BLaER1 (cell line): ENCODE measurements around the gene CMTM4.
"Not testable (repeated sequence)": the region's sequence is repeated elsewhere in the genome, so short reads cannot be mapped to it uniquely, and the experiment has no call there.

Experiments used
- H3K27ac ChIP-seq: shearing (Covaris generic); formaldehyde crosslinking; 2 replicates; pipeline ENCODE4 v1.8.1; 2022
- H3K27me3 ChIP-seq: shearing (Covaris generic); formaldehyde crosslinking; 2 replicates; pipeline ENCODE4 v1.8.1; 2022
- H3K36me3 ChIP-seq: shearing (Covaris generic); formaldehyde crosslinking; 2 replicates; pipeline ENCODE4 v1.8.1; 2022
- H3K4me1 ChIP-seq: shearing (Covaris generic); formaldehyde crosslinking; 2 replicates; pipeline ENCODE4 v1.8.1; 2022
- H3K4me2 ChIP-seq: shearing (Covaris generic); formaldehyde crosslinking; 2 replicates; pipeline ENCODE4 v1.8.1; 2022
- H3K4me3 ChIP-seq: shearing (Covaris generic); formaldehyde crosslinking; 2 replicates; pipeline ENCODE4 v1.8.1; 2022
- H3K9ac ChIP-seq: shearing (Covaris generic); formaldehyde crosslinking; 2 replicates; pipeline ENCODE4 v1.8.1; 2022
- H3K9me3 ChIP-seq: shearing (Covaris generic); formaldehyde crosslinking; 2 replicates; pipeline ENCODE4 v1.8.1; 2022
- H4K20me1 ChIP-seq: shearing (Covaris generic); formaldehyde crosslinking; 2 replicates; pipeline ENCODE4 v1.8.1; 2022
- Cebpa-rat ChIP-seq: shearing (Covaris generic); IDR thresholded peaks from 2 replicates; pipeline ENCODE4 v1.8.1; 2022

Gene CMTM4

DNA sequence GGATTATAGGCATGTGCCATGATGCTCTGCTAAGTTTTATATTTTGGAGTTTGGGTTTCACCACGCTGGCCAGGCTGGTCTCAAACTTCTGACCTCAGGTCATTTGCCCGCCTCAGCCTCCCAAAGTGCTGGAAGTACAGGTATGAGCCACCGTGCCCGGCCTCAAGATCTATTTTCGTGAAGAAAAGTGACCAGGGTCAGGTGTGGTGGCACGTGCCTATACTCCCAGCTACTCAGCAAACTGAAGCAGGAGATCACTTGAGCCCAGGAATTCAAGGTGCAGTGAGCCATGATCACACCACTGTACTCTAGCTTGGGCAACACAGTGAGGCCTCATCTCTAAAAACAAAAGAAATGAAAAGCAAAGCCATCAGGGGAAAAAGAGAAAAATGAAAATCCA is 18.7 kb downstream of the CMTM4 start:
- 0 out of 2 replicates have a peak, but pooled peaks cover 5% of the 10 kb centered on the region for H3K4me1 ChIP-seq
- no peak overlapping the region for H3K27ac ChIP-seq
- H3K27me3 ChIP-seq = no peaks in the 10 kb centered on the region
- no peak overlapping the region for H3K4me2 ChIP-seq
- H3K36me3 ChIP-seq = no peaks in the 10 kb centered on the region
- no peaks in the 10 kb centered on the region for H3K9me3 ChIP-seq
- no peak overlapping the region for H3K9ac ChIP-seq
- H4K20me1 ChIP-seq = no peaks in the 10 kb centered on the region
- TF ChIP-seq Cebpa-rat = no peak
- no peak overlapping the region for H3K4me3 ChIP-seq

DNA sequence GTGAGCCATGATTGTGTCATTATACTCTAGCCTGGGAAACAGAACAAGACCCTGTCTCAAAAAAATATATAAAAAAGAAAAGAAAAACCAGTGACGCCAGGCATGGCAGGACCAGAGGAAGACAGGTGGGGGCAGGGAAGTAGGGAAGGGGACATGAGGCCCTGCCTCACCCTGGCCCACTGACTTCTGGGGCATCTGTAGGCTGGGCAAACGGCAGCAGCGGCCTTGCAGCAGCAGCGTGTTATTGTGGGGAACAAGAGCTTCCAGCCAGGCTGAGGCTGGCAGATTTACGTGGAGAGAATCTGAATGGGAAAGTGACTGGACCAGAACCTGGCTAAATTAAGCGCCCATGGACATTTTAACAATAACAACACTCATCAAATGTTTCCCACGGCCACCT is 19.4 kb downstream of the CMTM4 start:
- Histone ChIP-seq H3K36me3 (no peaks in the 10 kb centered on the region), H3K27ac (no peak overlapping the region), H3K4me3 (no peak overlapping the region), H3K4me1 (0 out of 2 replicates have a peak, but pooled peaks cover 2% of the 10 kb centered on the region), H4K20me1 (no peaks in the 10 kb centered on the region), H3K9ac (no peak overlapping the region), H3K27me3 (no peaks in the 10 kb centered on the region), H3K9me3 (no peaks in the 10 kb centered on the region), H3K4me2 (no peak overlapping the region)
- no peak for TF ChIP-seq Cebpa-rat

DNA sequence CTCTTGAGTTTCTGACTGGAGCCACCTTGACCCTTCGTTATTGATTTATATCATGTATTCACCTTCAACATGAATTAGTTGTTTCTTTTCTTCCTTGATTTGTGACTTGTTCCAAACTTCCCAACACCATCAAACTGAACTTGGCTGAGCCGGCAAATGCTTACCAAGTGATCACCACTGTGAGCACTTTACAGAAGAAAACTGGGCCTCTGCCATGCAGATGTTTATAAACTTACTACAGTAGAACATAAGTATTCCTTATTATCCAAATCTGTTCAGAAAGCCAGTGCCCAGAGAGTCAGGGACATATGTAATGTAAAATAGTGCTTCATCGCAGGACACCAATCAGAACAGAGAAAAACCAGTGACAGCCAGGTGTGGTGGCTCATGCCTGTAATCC is 19.9 kb downstream of the CMTM4 start:
- no peak overlapping the region for H3K27ac ChIP-seq
- no peaks in the 10 kb centered on the region for H4K20me1 ChIP-seq
- no peaks in the 10 kb centered on the region for H3K36me3 ChIP-seq

DNA sequence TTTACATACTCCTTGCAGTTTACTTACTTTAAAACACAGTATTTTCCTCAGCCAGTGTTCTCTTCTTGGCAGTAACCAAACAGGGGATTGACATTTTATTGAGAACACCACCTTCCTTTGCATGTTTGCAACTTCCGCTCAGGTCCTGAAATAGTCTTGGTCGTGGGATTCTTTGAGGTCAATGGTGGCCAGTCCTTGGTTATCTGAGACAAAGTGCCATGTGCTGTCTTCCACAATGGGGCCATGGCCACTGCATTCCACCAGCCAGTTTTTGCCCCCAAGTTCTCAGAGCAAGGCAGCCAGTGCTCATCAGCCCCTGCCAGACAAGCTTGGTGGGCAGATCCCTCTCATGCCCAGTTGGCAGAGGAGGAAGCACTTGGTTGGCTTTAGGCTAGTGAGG is 22.9 kb downstream of the CMTM4 start:
- Histone ChIP-seq H3K36me3 (no peaks in the 10 kb centered on the region), H3K27ac (no peak overlapping the region), H3K9ac (no peak overlapping the region), H4K20me1 (no peaks in the 10 kb centered on the region), H3K4me3 (no peak overlapping the region), H3K27me3 (no peaks in the 10 kb centered on the region), H3K9me3 (no peaks in the 10 kb centered on the region), H3K4me1 (no peaks in the 10 kb centered on the region), H3K4me2 (no peak overlapping the region)
- TF ChIP-seq Cebpa-rat = no peak

More for the DNA sequence above, 19.9 kb downstream of the CMTM4 start:
- Histone ChIP-seq H3K4me2 (no peak overlapping the region), H3K9me3 (no peaks in the 10 kb centered on the region), H3K4me3 (no peak overlapping the region), H3K9ac (no peak overlapping the region), H3K27me3 (no peaks in the 10 kb centered on the region), H3K4me1 (no peaks in the 10 kb centered on the region)
- no peak for TF ChIP-seq Cebpa-rat

DNA sequence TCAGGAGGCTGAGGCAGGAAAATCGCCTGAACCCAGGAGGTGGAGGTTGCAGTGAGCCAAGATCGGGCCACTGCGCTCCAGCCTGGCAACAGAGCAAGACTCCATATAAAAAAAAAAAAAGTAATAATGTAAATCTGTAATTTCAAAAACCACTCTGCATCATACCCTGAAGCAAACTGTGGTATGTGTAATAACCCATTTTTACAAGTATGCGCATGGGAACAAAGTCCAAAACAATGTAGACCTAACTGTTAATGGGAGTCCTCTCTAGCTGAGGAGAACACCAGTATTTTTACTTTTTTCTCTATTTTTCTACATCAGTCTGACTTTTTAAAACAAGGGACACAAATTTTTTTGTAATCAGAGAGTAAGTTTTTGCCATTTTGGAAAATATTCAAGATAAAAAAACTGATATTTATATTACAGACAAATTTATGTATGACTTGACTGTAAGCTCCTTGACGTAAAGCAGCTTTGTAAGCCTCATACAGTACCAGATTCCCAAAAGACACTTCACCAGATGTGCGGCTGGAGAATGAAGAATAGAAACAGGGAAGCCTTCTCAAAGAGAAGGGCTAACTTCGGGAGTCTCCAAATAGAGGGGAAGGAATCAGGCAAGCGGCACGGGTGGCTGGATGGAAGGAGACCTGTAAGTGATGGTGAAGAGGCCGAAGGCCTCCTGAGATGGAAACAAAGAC is 25.7 kb downstream of the CMTM4 start:
- no peak overlapping the region for H3K4me3 ChIP-seq
- H3K9me3 ChIP-seq = no peaks in the 10 kb centered on the region
- no peak for TF ChIP-seq Cebpa-rat
- H3K4me2 ChIP-seq = no peak overlapping the region
- no peaks in the 10 kb centered on the region for H3K27me3 ChIP-seq
- H4K20me1 ChIP-seq = no peaks in the 10 kb centered on the region
- no peaks in the 10 kb centered on the region for H3K36me3 ChIP-seq
- no peak overlapping the region for H3K9ac ChIP-seq
- H3K4me1 ChIP-seq = no peaks in the 10 kb centered on the region
- H3K27ac ChIP-seq = no peak overlapping the region

DNA sequence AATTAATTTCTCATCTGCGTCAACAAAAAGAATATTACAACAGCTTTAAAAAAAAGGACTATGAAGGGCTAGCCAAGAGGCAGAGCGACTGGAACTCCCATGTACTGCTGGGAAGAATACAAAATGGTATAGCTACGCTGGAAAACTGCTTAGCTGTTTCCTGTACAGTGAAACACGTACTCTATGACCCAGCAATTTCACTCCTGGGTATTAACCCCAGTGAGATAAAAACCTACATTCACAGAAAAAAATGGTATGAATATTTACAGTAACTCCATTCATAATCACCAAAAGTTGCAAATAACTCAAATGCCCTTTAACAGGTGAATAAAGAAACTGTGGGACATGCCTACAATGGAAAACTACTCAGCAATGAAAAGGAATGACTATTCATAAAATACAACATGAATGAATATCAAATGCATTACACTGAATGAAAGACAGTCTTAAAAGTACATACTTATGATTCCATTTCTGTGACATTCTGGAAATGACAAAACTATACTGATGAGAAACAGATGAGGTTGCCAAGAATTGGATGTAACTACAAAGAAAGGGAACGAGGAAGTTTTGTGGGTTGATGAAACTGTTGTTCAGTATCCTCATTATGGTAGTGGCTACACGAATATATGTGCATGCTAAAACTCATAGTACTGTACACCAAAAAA is 27.6 kb downstream of the CMTM4 start:
- H3K36me3 ChIP-seq = no peaks in the 10 kb centered on the region
- H3K9ac ChIP-seq = no peak overlapping the region
- H3K4me2 ChIP-seq = no peak overlapping the region
- H3K27ac ChIP-seq = no peak overlapping the region
- H3K4me3 ChIP-seq = no peak overlapping the region
- H4K20me1 ChIP-seq = no peaks in the 10 kb centered on the region
- no peaks in the 10 kb centered on the region for H3K9me3 ChIP-seq
- no peaks in the 10 kb centered on the region for H3K4me1 ChIP-seq
- TF ChIP-seq Cebpa-rat = no peak
- no peaks in the 10 kb centered on the region for H3K27me3 ChIP-seq

DNA sequence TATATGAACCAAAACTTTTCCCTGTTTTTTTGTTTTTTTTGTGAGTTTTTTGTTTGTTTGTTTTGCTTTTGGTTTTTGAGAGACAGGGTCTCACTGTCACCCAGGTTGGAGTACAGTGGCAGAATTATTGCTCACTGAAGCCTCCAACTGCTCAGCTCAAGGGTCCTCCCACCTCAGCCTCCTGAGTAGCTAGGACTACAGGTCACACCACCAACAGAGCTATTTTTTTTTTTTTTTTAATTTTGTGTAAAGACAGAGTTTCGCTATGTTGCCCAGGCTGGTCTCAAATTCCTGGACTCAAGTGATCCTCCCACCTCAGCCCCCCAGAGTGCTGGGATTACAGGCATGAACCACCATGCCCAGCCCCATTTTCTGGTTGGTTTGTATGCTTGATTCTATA is 28.6 kb downstream of the CMTM4 start:
- H3K9ac ChIP-seq = no peak overlapping the region
- no peaks in the 10 kb centered on the region for H4K20me1 ChIP-seq
- no peaks in the 10 kb centered on the region for H3K4me1 ChIP-seq
- no peak overlapping the region for H3K4me2 ChIP-seq
- no peaks in the 10 kb centered on the region for H3K27me3 ChIP-seq
- TF ChIP-seq Cebpa-rat = no peak
- H3K9me3 ChIP-seq = no peaks in the 10 kb centered on the region
- H3K36me3 ChIP-seq = no peaks in the 10 kb centered on the region
- no peak overlapping the region for H3K4me3 ChIP-seq
- no peak overlapping the region for H3K27ac ChIP-seq

DNA sequence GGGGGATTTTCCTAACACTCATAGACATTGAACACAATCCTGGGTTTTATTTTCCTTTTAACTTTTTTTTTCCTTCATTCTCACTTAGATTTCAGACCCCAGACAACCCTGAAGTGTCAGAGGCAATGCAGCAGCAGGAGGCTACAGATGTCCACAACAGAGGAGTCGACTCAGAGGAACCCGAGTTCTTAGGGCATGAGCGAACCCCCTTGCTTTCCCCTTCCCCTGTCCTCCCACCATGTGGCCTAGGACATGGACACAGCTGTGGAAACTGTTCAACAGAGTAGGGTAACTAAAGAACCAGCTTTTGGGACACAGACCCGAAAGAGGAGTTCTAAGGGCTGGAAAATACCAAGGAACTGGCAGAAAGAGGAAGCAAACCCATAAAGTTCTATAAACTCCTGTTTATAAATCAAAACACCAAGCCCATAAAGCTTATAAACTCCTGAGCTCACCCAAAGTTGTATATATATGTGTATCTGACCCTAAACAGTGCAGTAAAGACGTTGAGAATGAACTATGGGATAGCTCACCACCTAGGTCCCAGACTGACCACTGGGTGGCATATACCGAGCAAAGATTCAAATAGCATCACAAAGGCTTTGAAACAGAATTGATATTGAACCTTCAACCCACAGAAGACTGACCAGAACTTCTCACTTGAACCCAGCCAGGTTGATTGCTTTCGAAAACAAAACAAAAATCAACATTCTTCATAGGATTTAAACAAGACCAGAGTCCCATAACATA is 33.9 kb downstream of the CMTM4 start:
- H4K20me1 ChIP-seq = no peaks in the 10 kb centered on the region; the same call in 1 of the 2 replicates
- no peaks in the 10 kb centered on the region for H3K36me3 ChIP-seq
- no peak overlapping the region for H3K27ac ChIP-seq
- H3K4me3 ChIP-seq = no peak overlapping the region
- H3K27me3 ChIP-seq = no peaks in the 10 kb centered on the region
- no peak for TF ChIP-seq Cebpa-rat
- H3K9me3 ChIP-seq = no peaks in the 10 kb centered on the region
- no peak overlapping the region; the same call in 1 of the 2 replicates for H3K9ac ChIP-seq
- H3K4me2 ChIP-seq = no peak overlapping the region
- H3K4me1 ChIP-seq = peaks cover 23% of the 10 kb centered on the region

DNA sequence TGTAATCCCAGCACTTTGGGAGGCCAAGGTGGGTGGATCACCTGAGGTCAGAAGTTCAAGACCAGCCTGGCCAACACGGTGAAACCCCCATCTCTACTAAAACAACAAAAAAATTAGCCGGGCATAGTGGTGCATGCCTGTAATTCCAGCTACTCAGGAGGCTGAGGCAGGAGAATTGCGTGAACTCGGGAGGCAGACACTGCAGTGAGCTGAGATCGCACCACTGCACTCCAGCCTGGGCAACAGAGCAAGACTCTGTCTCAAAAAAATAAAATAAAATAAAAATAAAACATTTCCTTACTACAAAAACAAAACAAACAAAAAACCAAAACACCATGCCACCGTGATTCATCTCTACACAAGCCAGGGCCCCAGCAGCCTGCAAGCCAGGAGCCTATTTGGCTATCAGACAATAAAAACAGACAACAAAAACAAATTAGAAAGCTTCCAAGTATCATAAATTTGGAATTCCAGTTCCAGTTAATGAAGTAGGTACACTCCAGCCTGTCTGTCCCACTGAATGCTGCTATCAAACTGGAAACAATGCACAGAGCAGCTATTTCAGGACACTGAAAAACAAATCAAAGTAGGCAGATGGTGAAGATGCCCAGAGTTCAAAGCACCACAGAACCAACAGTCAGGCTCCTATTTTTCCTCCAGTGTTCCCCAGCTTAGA is 34.7 kb downstream of the CMTM4 start:
- H3K27ac ChIP-seq, H3K4me2 ChIP-seq: not testable (repeated sequence)

DNA sequence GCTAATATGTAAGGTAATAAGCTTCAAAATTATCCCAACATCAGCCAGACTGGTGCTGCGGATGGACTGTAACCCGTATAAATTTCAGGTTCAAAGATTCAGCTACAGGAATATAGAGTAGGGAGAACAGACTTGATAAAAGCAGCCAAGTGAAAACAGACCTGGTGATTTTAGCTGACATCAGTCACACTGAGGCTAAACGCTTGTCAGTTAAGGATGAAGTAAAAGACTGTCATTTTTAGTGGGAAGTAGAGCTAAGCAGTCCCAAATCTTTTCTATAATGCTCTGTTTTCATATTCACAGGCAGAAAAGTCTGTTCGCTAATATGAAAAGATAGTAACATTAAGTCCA is 35.4 kb downstream of the CMTM4 start:
- H3K9ac ChIP-seq = no peak overlapping the region
- no peaks in the 10 kb centered on the region for H3K36me3 ChIP-seq
- no peaks in the 10 kb centered on the region for H3K27me3 ChIP-seq
- H3K4me1 ChIP-seq = peaks cover 23% of the 10 kb centered on the region
- no peak for TF ChIP-seq Cebpa-rat
- H4K20me1 ChIP-seq = no peaks in the 10 kb centered on the region; the same call in 1 of the 2 replicates
- H3K4me3 ChIP-seq = no peak overlapping the region
- H3K27ac ChIP-seq = no peak overlapping the region
- no peak overlapping the region for H3K4me2 ChIP-seq
- no peaks in the 10 kb centered on the region for H3K9me3 ChIP-seq

More for the DNA sequence above, 34.7 kb downstream of the CMTM4 start:
- peaks cover 23% of the 10 kb centered on the region for H3K4me1 ChIP-seq
- not testable (repeated sequence) for H3K27me3 ChIP-seq, H3K9me3 ChIP-seq, H3K36me3 ChIP-seq, H3K9ac ChIP-seq, H3K4me3 ChIP-seq, H4K20me1 ChIP-seq
